Peyer's patch (tissue), 4 donors: ENCODE results near the gene MAP4K3.

Source experiments
- POLR2A ChIP-seq, 2 donors: fragments of 450-650 bp; IDR thresholded peaks; one replicate each; pipeline ENCODE4 v1.5.1; 2017; ENCODE audit warnings: antibody characterized with exemption in 2 of 2, mild to moderate bottlenecking in 2 of 2, moderate library complexity in 2 of 2
- TF ChIP-seq, protein P1 (sequence below), 6 experiments: fragments of 450-650 bp in 4 of 6; fragments of 200-600 bp in 2 of 6; sonication (generic) in 1 of 6; IDR thresholded peaks; one replicate each; pipeline ENCODE4 v1.5.1; 2017 to 2019; ENCODE audit warnings: antibody characterized with exemption in 6 of 6, mild to moderate bottlenecking in 3 of 6, moderate library complexity in 1 of 6

DNA sequence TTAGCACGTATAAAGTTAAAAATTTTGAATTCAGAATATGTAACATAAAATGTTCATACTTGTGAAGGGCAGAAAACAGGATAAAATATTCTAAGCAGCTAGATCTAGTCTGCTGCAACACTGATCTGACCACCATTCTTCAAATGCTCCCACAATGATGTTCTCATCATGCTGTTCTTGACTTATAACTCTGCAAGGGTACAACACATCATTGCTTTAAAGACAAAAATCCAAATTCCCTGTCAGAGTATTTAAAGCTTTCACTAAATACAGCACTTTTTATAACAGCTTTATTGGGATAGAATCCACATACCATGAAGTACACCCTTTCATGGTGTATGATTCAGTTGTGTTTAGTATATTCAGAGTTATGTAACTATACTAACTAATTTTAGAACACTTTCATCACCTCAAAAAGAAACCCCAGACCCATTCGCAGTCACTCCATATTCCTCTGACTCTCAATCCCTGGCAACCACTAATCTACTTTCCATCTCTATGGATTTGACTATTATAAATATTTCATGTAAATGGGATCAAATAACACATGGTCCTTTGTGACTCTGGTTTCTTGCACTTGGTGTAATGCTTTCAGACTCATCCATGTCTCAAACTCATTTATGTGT is 56.4 kb downstream of the MAP4K3 start:
- TF ChIP-seq, protein P1, sequence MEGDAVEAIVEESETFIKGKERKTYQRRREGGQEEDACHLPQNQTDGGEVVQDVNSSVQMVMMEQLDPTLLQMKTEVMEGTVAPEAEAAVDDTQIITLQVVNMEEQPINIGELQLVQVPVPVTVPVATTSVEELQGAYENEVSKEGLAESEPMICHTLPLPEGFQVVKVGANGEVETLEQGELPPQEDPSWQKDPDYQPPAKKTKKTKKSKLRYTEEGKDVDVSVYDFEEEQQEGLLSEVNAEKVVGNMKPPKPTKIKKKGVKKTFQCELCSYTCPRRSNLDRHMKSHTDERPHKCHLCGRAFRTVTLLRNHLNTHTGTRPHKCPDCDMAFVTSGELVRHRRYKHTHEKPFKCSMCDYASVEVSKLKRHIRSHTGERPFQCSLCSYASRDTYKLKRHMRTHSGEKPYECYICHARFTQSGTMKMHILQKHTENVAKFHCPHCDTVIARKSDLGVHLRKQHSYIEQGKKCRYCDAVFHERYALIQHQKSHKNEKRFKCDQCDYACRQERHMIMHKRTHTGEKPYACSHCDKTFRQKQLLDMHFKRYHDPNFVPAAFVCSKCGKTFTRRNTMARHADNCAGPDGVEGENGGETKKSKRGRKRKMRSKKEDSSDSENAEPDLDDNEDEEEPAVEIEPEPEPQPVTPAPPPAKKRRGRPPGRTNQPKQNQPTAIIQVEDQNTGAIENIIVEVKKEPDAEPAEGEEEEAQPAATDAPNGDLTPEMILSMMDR (IDR thresholded peaks at IDR 0.05): no peak
- TF ChIP-seq POLR2A (IDR thresholded peaks at IDR 0.05): no peak
